ENCODE results near the gene PROM2.
A peak's percentile ranks its signal among the peaks of the same experiment; 100 is the strongest.

PROM2 gene

GRCh38 chr2:95331606-95332005, 57.4 kb downstream of the PROM2 start:
- TF ChIP-seq ZFX (IDR thresholded peaks at IDR 0.05) (no peak), CTCF (conservative IDR thresholded peaks at IDR 0.05) (no peak)
- H3K27ac ChIP-seq: no peak overlapping the region

DNA sequence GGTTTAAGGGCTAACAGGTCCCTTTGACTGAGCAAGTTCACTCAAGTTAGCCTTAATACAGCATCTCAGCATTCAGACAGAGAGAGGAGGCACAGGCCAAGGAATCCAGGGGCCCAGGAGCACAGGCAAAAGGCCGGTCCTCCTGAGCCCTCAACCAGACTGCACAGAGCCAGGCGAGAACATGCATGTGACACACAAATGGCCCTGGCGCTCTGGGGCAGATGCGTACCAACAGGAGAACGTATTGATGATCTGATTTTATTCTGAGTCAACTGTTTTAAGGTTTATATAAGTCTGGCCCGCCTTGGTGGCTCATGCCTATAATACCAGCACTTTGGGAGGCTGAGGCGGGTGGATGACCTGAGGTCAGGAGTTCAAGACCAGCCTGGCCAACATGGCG, 57.8 kb downstream of the PROM2 start:
- H3K27ac ChIP-seq: no peak overlapping the region
- TF ChIP-seq CTCF (conservative IDR thresholded peaks at IDR 0.05) (no peak), ZFX (IDR thresholded peaks at IDR 0.05) (no peak)

GRCh38 chr2:95333056-95333455, 58.8 kb downstream of the PROM2 start:
- H3K27ac ChIP-seq: peak overlapping the region; percentile 74
- TF ChIP-seq CTCF (conservative IDR thresholded peaks at IDR 0.05) (no peak), ZFX (IDR thresholded peaks at IDR 0.05) (no peak)

DNA sequence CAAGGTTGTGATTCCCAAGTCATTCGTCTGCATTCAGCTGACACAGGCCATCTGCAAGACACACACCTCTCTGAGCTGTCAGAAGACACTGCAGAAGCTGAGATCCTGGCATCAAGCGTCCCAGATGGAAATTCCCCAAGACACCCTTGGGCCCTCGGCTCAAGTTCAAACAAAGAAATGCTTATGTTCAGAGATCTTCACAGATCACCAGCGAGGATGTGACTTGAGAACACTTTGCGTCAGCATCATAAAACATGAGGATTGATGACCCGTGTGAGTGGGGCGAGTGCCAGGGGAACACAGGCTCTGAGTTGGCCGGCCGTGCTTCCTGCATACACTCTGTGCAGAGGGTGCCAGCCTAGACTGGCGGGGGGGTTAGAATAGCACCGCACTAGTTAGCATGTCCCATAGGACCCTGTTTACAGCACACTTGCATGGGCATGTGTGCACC, 59.7 kb downstream of the PROM2 start:
- TF ChIP-seq CTCF (conservative IDR thresholded peaks at IDR 0.05) (no peak), ZFX (IDR thresholded peaks at IDR 0.05) (no peak)

GRCh38 chr2:95334916-95335641, 60.8 kb downstream of the PROM2 start:
- H3K27ac ChIP-seq: peak overlapping the region; percentile 74
- TF ChIP-seq ZFX (IDR thresholded peaks at IDR 0.05) (no peak), CTCF (conservative IDR thresholded peaks at IDR 0.05) (no peak)

More for the DNA sequence above, 59.7 kb downstream of the PROM2 start:
- peak overlapping the region; percentile 74 for H3K27ac ChIP-seq

DNA sequence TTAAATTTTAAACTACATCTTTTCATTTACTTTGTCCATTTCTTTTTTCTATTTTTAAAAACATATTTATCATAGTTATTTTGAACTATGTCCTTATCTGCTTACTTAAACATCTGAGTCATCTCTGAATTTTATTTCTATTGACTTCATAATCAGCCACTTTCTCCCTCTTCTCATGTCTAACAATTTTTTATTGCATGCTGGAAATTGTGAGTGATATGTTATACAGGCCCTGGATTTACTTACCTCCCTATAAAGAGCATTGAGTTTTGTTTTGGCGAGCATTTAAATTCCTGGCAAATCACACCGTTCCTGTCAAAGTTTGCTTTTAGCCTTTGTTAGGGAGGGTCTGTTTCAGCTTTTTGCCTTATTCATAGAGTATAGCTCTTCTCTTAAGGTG, 62.2 kb downstream of the PROM2 start:
- TF ChIP-seq ZFX (IDR thresholded peaks at IDR 0.05) (no peak), CTCF (conservative IDR thresholded peaks at IDR 0.05) (no peak)

DNA sequence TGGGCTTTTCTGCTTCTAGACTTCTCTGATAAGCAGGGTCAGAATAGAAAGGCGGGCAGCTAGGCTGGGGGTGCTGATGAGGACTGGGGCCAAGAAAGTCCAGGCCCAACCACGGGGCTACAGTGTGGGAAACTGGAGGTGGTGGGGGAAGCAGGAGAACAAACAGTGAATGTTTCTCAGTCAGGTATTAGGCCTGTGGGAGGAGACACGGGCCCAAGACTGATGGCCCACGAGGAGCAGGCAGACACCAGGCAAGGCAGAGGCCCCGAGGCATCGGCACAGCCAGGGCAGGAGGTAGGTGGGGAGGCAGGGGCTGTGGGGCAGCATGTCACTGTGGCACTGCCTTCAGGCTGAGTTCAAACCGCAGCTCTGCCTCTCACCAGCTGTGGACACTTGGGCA, 63.6 kb downstream of the PROM2 start:
- no peak overlapping the region for H3K27ac ChIP-seq
- TF ChIP-seq CTCF (conservative IDR thresholded peaks at IDR 0.05): no peak
- no peak for TF ChIP-seq ZFX (IDR thresholded peaks at IDR 0.05)

More for the DNA sequence above, 62.2 kb downstream of the PROM2 start:
- no peak overlapping the region for H3K27ac ChIP-seq
